Measurements from ENCODE around the gene GINS1. TPM values are rescaled to one million over a fixed set of nuclear protein-coding genes. Genes with fewer than 3 reads are reported as not detected.

The GINS1 gene
- polyA plus RNA-seq, 1 of the 3 experiments (the other 2 are of a cell fraction): 5.1 TPM

GRCh38 chr20:25452333-25452732, 44.9 kb downstream of the GINS1 start:
- no peak for DNase-seq
- Histone ChIP-seq H3K9me2 (no peaks in the 10 kb centered on the region), H3K4me3 (ENCODE audit: low read depth in 2 of 2, low read length in 1 of 2) (no peak overlapping the region), H2AFZ (ENCODE audit: low read depth) (no peak overlapping the region), H3K27ac (ENCODE audit: low read depth in 2 of 2, low read length in 1 of 2) (no peak overlapping the region), H3K4me1 (ENCODE audit: control insufficient read depth in 1 of 2, insufficient read depth in 2 of 2, low read depth in 1 of 2, low read length in 1 of 2) (peaks cover 0 to 9% of the 10 kb centered on the region in 2 experiments; a peak in 1 of 4 replicates), H3K9me3 (no peaks in the 10 kb centered on the region), H3F3A (replicated peaks; ENCODE audit: insufficient read depth) (peaks cover 11% of the 10 kb centered on the region), H3K9ac (no peak overlapping the region), H3K4me2 (no peak overlapping the region), H3K36me3 (replicated peaks in 1 of 2; ENCODE audit: control insufficient read depth in 1 of 2, insufficient read depth in 2 of 2, low read length in 1 of 2) (peaks cover 17 to 20% of the 10 kb centered on the region in 2 experiments), H4K20me1 (ENCODE audit: insufficient read depth) (no peaks in the 10 kb centered on the region), H3K79me2 (ENCODE audit: insufficient read depth) (no peaks in the 10 kb centered on the region), H3K27me3 (ENCODE audit: insufficient read depth) (no peaks in the 10 kb centered on the region)
- POLR2A ChIA-PET: no interaction called here
- WGBS (ENCODE audit: low lambda C conversion rate): 92% methylated on average over 6 of the region's 6 CpGs
- no peak for TF ChIP-seq SIN3A (IDR thresholded peaks at IDR 0.05; ENCODE audit: borderline replicate concordance, low read depth, low read length)
- TF ChIP-seq RFX5 (IDR thresholded peaks at IDR 0.05; ENCODE audit: low read length): no peak
- TF ChIP-seq RAD21 (IDR thresholded peaks at IDR 0.05; ENCODE audit: low read length): no peak
- no peak for TF ChIP-seq GATA2 (CRISPR knock-in tag; IDR thresholded peaks at IDR 0.05)
- TF ChIP-seq REST (IDR thresholded peaks at IDR 0.05; ENCODE audit: low read depth, low read length): no peak
- no peak for TF ChIP-seq USF2 (IDR thresholded peaks at IDR 0.05; ENCODE audit: borderline replicate concordance, low read depth, low read length)
- TF ChIP-seq CHD2 (IDR thresholded peaks at IDR 0.05; ENCODE audit: low read length, partially characterized antibody): no peak
- no peak for TF ChIP-seq JUND (IDR thresholded peaks at IDR 0.05)
- TF ChIP-seq MXI1 (IDR thresholded peaks at IDR 0.05; ENCODE audit: low read depth, low read length): no peak
- no peak for TF ChIP-seq ZBTB33 (IDR thresholded peaks at IDR 0.05; ENCODE audit: borderline replicate concordance, low read depth)
- TF ChIP-seq YY1 (IDR thresholded peaks at IDR 0.05; ENCODE audit: low read depth): no peak
- TF ChIP-seq CTCF (IDR thresholded peaks at IDR 0.05): no peak
- no peak for TF ChIP-seq RXRA (IDR thresholded peaks at IDR 0.05; ENCODE audit: borderline replicate concordance, low read depth)
- TF ChIP-seq NRF1 (IDR thresholded peaks at IDR 0.05; ENCODE audit: low read depth, low read length): no peak
- no peak for TF ChIP-seq IRF3 (IDR thresholded peaks at IDR 0.05; ENCODE audit: low read depth, low read length)
- TF ChIP-seq USF1 (IDR thresholded peaks at IDR 0.05; ENCODE audit: borderline replicate concordance, low read depth): no peak
- TF ChIP-seq RCOR1 (IDR thresholded peaks at IDR 0.05; ENCODE audit: low read length): no peak
- no peak for TF ChIP-seq TCF12 (IDR thresholded peaks at IDR 0.05)
- TF ChIP-seq POLR2AphosphoS5 (IDR thresholded peaks at IDR 0.05; ENCODE audit: low read depth, low read length): no peak
- CTCF ChIA-PET: no interaction called here
